ENCODE measurements around the gene GNAS.

- TF ChIP-seq CTCF (IDR thresholded peaks at IDR 0.05 in 8 of 11, conservative IDR thresholded peaks at IDR 0.05 in 3 of 11), result no peak
- no peak for TF ChIP-seq POLR2AphosphoS5 (IDR thresholded peaks at IDR 0.05)
Observed at GRCh38 chr20:58810879-58811250, 41.7 kb upstream of the GNAS start.
